Lower leg skin (tissue), 4 donors: ENCODE results near the gene TMEM231. TPM values are rescaled to one million over a fixed set of nuclear protein-coding genes. Genes with fewer than 3 reads are reported as not detected.

ENCODE experiments used
- total RNA-seq, 4 donors: library from RNA; depleted of rRNA; stranded (reverse); fragments of >200 nt; gene quantifications; one replicate each; pipeline ENCODE4 v1.1.0, GENCODE V29; 2016

The TMEM231 gene
- total RNA-seq, 4 donors from 2014 or later: 2.6 to 12.8 (median 6.7) TPM

Other genes with a start within 250 kb of the TMEM231 start
- 10 to 100 TPM; 43.1 to 52.3 (median 49.5) TPM for gene CFDP1, start 122.7 kb downstream of the TMEM231 start, total RNA-seq
- gene TMEM170A, start 91.6 kb downstream of the TMEM231 start, total RNA-seq: 10 to 100 TPM; 13.6 to 15.7 (median 15.0) TPM
- gene CHST6, start 60.8 kb downstream of the TMEM231 start, total RNA-seq: under 1 TPM in 3 of 4 donors, not detected in 1; 0.11 to 0.56 (median 0.16) TPM
- under 1 TPM in 1 of 4 donors, not detected in 3; 0.83 TPM for gene CHST5, start 20.1 kb downstream of the TMEM231 start, total RNA-seq
- 100 to 1,000 TPM; 119 to 176 (median 149) TPM for gene GABARAPL2, start 10.1 kb upstream of the TMEM231 start, total RNA-seq
- gene ADAT1, start 67.0 kb upstream of the TMEM231 start, total RNA-seq: 10 to 100 TPM; 36.5 to 48.9 (median 42.1) TPM
- 100 to 1,000 TPM in 2 of 4 donors, 10 to 100 TPM in 2; 88.6 to 110 (median 100) TPM for gene KARS1, start 91.4 kb upstream of the TMEM231 start, total RNA-seq
- gene TERF2IP, start 91.5 kb upstream of the TMEM231 start, total RNA-seq: 10 to 100 TPM; 72.6 to 97.2 (median 85.2) TPM
- gene CPHXL2, start 120.8 kb upstream of the TMEM231 start, total RNA-seq: not detected
- not detected for gene DUXB, start 145.2 kb upstream of the TMEM231 start, total RNA-seq
- gene CPHXL, start 170.2 kb upstream of the TMEM231 start, total RNA-seq: not detected